SK-N-SH (cell line): Measurements from ENCODE around the gene ACAD11.

Source experiments
- POLR2AphosphoS5 ChIP-seq: IDR thresholded peaks from 2 replicates; pipeline ENCODE4 v1.6.1; 2012; ENCODE audit warnings: low read depth, low read length
- TF ChIP-seq, protein P1 (sequence below): fragments of 200-600 bp; sonication (generic); IDR thresholded peaks from 2 replicates; pipeline ENCODE4 v1.6.1; 2017; ENCODE audit warnings: antibody characterized with exemption, mild to moderate bottlenecking, moderate library complexity

DNA sequence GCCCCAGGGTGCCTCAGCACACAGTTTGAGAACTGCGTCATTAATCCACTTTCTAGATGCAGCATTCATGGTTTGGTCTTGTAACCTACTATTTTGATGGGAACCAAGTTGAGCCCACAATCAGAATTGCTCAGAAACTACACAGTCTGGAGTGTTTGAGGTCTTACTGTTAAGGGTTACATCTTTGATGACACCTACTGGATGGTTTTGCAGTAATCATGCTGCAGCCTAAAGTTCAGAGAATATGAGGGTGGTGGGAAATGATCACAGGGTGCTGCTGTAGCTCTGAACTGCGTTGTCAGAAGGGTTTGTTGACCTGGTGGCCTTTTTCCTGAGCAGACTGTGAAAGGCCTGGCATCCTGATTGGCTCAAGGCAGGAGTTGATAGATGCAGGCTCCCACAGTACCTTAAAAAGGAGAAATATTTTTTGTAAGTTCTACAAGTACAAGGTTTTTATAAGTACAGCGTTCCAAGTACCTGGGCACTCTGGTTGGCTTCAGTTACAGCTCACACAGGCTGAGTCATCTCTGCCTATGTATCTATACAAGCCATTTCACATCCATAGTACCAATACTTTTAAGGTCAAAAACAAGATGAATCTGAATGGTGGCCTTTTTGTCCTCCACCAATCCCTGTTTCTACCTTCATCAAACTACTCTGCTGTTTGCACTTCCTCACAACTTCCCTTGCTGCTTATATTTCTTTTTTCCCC lies 123.0 kb downstream of the ACAD11 start:
- TF ChIP-seq, protein P1, sequence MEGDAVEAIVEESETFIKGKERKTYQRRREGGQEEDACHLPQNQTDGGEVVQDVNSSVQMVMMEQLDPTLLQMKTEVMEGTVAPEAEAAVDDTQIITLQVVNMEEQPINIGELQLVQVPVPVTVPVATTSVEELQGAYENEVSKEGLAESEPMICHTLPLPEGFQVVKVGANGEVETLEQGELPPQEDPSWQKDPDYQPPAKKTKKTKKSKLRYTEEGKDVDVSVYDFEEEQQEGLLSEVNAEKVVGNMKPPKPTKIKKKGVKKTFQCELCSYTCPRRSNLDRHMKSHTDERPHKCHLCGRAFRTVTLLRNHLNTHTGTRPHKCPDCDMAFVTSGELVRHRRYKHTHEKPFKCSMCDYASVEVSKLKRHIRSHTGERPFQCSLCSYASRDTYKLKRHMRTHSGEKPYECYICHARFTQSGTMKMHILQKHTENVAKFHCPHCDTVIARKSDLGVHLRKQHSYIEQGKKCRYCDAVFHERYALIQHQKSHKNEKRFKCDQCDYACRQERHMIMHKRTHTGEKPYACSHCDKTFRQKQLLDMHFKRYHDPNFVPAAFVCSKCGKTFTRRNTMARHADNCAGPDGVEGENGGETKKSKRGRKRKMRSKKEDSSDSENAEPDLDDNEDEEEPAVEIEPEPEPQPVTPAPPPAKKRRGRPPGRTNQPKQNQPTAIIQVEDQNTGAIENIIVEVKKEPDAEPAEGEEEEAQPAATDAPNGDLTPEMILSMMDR = no peak
- no peak for TF ChIP-seq POLR2AphosphoS5
